Uterus (tissue), 2 donors: ENCODE data around the gene LY6G6D.

Experiments used
- POLR2A ChIP-seq, 2 donors: fragments of 450-650 bp; IDR thresholded peaks; one replicate each; pipeline ENCODE4 v1.6.1; 2016; ENCODE audit warnings: antibody characterized with exemption in 2 of 2, mild to moderate bottlenecking in 1 of 2, moderate library complexity in 1 of 2
- TF ChIP-seq, protein P1 (sequence below), 4 experiments: fragments of 200-600 bp in 2 of 4; fragments of 450-650 bp in 2 of 4; sonication (generic) in 2 of 4; IDR thresholded peaks; one replicate each; pipeline ENCODE4 v1.5.1; 2016 to 2019; ENCODE audit warnings: antibody characterized with exemption in 4 of 4, mild to moderate bottlenecking in 2 of 4, moderate library complexity in 1 of 4

GRCh38 chr6:31697555-31697954 lies 17.6 kb upstream of the LY6G6D start:
- no peak for TF ChIP-seq POLR2A (IDR thresholded peaks at IDR 0.05)
- TF ChIP-seq, protein P1, sequence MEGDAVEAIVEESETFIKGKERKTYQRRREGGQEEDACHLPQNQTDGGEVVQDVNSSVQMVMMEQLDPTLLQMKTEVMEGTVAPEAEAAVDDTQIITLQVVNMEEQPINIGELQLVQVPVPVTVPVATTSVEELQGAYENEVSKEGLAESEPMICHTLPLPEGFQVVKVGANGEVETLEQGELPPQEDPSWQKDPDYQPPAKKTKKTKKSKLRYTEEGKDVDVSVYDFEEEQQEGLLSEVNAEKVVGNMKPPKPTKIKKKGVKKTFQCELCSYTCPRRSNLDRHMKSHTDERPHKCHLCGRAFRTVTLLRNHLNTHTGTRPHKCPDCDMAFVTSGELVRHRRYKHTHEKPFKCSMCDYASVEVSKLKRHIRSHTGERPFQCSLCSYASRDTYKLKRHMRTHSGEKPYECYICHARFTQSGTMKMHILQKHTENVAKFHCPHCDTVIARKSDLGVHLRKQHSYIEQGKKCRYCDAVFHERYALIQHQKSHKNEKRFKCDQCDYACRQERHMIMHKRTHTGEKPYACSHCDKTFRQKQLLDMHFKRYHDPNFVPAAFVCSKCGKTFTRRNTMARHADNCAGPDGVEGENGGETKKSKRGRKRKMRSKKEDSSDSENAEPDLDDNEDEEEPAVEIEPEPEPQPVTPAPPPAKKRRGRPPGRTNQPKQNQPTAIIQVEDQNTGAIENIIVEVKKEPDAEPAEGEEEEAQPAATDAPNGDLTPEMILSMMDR (IDR thresholded peaks at IDR 0.05): no peak
